HG03064 (cell line): Measurements from ENCODE around the gene MTURN.

Source experiments
- ATAC-seq: cut with Tn5 transposase; IDR thresholded peaks from one replicate; pipeline ENCODE4 v1.9.1; 2021; ENCODE audit warnings: low read depth; ENCODE audit not compliant: unreplicated experiment

Gene MTURN

GRCh38 chr7:30135301-30136116 is 723 bp downstream of the MTURN start:
- ATAC-seq = peak; percentile 24

- ATAC-seq = no peak
These were observed 1.4 kb downstream of the MTURN start for GRCh38 chr7:30136117-30136731.

GRCh38 chr7:30136743-30137485 is 2.1 kb downstream of the MTURN start:
- ATAC-seq = no peak

- no peak for ATAC-seq
These were observed 5.1 kb downstream of the MTURN start for GRCh38 chr7:30139836-30140384.

- ATAC-seq = no peak
These were observed 5.7 kb downstream of the MTURN start for GRCh38 chr7:30140456-30140855.

GRCh38 chr7:30142710-30143109 is 7.9 kb downstream of the MTURN start:
- no peak for ATAC-seq

- ATAC-seq = no peak
These were observed 9.0 kb downstream of the MTURN start for GRCh38 chr7:30143748-30144251.

- no peak for ATAC-seq
These were observed 10.0 kb downstream of the MTURN start for GRCh38 chr7:30144657-30145306.

- ATAC-seq = no peak
These were observed 10.7 kb downstream of the MTURN start for GRCh38 chr7:30145426-30145970.

- no peak for ATAC-seq
These were observed 11.4 kb downstream of the MTURN start for GRCh38 chr7:30146127-30146612.

GRCh38 chr7:30147223-30147622 is 12.4 kb downstream of the MTURN start:
- ATAC-seq = no peak

- no peak for ATAC-seq
These were observed 13.0 kb downstream of the MTURN start for GRCh38 chr7:30147785-30148184.

- no peak for ATAC-seq
These were observed 13.6 kb downstream of the MTURN start for GRCh38 chr7:30148426-30148825.

GRCh38 chr7:30148951-30149459 is 14.2 kb downstream of the MTURN start:
- no peak for ATAC-seq

- no peak for ATAC-seq
These were observed 15.0 kb downstream of the MTURN start for GRCh38 chr7:30149640-30150272.

- no peak for ATAC-seq
These were observed 15.9 kb downstream of the MTURN start for GRCh38 chr7:30150711-30151110.

- no peak for ATAC-seq
These were observed 19.4 kb downstream of the MTURN start for GRCh38 chr7:30154111-30154587.

- ATAC-seq = no peak
These were observed 20.7 kb downstream of the MTURN start for GRCh38 chr7:30155481-30155880.

GRCh38 chr7:30157204-30157603 is 22.4 kb downstream of the MTURN start:
- no peak for ATAC-seq
